Common myeloid progenitor, CD34-positive (primary cell): ENCODE results near the gene TNC.

Experiments
- CTCF ChIA-PET: fragments of 350-600 bp; sonication (Branson Sonifier 250); formaldehyde crosslinking; loops from one replicate; lab custom pipeline; 2021; ENCODE audit warnings: antibody characterized with exemption; lab: Charles Lee
- POLR2A ChIA-PET: fragments of 350-600 bp; sonication (Branson Sonifier 250); formaldehyde crosslinking; loops from one replicate; lab custom pipeline; 2021; ENCODE audit warnings: antibody characterized with exemption; lab: Charles Lee
- DNase-seq, 3 donors: peaks; one replicate each; pipeline versions ENCODE4 v3.0.0 to v3.0.0-alpha.2; 2013
- H3K27ac ChIP-seq, 2 experiments: 1 replicate in 1 of 2; 2 replicates in 1 of 2; pipeline ENCODE4 v1.7.0; 2013; ENCODE audit warnings: inconsistent platforms in 2 of 2, low read length in 2 of 2, mild to moderate bottlenecking in 2 of 2, low read depth in 1 of 2, moderate library complexity in 1 of 2; ENCODE audit not compliant: severe bottlenecking in 2 of 2, insufficient read depth in 1 of 2, poor library complexity in 1 of 2
- H3K27me3 ChIP-seq, 5 experiments: replicated peaks in 2 of 5; 1 replicate in 3 of 5; 2 replicates in 2 of 5; pipeline versions ENCODE4 v1.6.1 to v1.7.0; 2013; ENCODE audit warnings: low read length in 4 of 5, mild to moderate bottlenecking in 2 of 5, moderate library complexity in 2 of 5, inconsistent platforms in 1 of 5; ENCODE audit not compliant: insufficient read depth in 5 of 5, control insufficient read depth in 4 of 5
- H3K36me3 ChIP-seq, 4 experiments: 1 replicate in 2 of 4; 2 replicates in 2 of 4; pipeline versions ENCODE4 v1.6.1 to v1.7.0; 2013; ENCODE audit warnings: low read length in 3 of 4, control low read depth in 1 of 4, mild to moderate bottlenecking in 1 of 4; ENCODE audit not compliant: control insufficient read depth in 4 of 4, insufficient read depth in 4 of 4
- H3K4me1 ChIP-seq, 4 experiments: 1 replicate in 3 of 4; 2 replicates in 1 of 4; pipeline versions ENCODE4 v1.6.1 to v1.7.1; 2013; ENCODE audit warnings: low read length in 3 of 4, mild to moderate bottlenecking in 3 of 4, control low read depth in 1 of 4, inconsistent platforms in 1 of 4, moderate library complexity in 1 of 4; ENCODE audit not compliant: control insufficient read depth in 4 of 4, insufficient read depth in 4 of 4; ENCODE audit errors: control extremely low read depth in 1 of 4
- H3K4me3 ChIP-seq, 7 experiments: 1 replicate in 4 of 7; 2 replicates in 3 of 7; pipeline versions ENCODE4 v1.5.1 to v1.7.0; 2013; ENCODE audit warnings: mild to moderate bottlenecking in 7 of 7, low read length in 6 of 7, moderate library complexity in 6 of 7, inconsistent platforms in 2 of 7, low read depth in 2 of 7, control low read depth in 1 of 7; ENCODE audit not compliant: insufficient read depth in 4 of 7, control insufficient read depth in 1 of 7; ENCODE audit errors: extremely low read depth in 1 of 7
- H3K9me3 ChIP-seq, 5 experiments: 1 replicate in 4 of 5; 2 replicates in 1 of 5; pipeline versions ENCODE4 v1.6.1 to v1.7.1; 2013; ENCODE audit warnings: low read length in 4 of 5, mild to moderate bottlenecking in 2 of 5, inconsistent platforms in 1 of 5, low read depth in 1 of 5, moderate library complexity in 1 of 5; ENCODE audit not compliant: control insufficient read depth in 4 of 5, insufficient read depth in 2 of 5; ENCODE audit errors: control extremely low read depth in 1 of 5
- whole genome bisulfite sequencing: methylation state at CpG from one replicate; pipeline ENCODE4 v1.1.5; 2013; ENCODE audit not compliant: insufficient coverage; 5-methylcytosine and 5-hydroxymethylcytosine counted together

TNC gene

DNA sequence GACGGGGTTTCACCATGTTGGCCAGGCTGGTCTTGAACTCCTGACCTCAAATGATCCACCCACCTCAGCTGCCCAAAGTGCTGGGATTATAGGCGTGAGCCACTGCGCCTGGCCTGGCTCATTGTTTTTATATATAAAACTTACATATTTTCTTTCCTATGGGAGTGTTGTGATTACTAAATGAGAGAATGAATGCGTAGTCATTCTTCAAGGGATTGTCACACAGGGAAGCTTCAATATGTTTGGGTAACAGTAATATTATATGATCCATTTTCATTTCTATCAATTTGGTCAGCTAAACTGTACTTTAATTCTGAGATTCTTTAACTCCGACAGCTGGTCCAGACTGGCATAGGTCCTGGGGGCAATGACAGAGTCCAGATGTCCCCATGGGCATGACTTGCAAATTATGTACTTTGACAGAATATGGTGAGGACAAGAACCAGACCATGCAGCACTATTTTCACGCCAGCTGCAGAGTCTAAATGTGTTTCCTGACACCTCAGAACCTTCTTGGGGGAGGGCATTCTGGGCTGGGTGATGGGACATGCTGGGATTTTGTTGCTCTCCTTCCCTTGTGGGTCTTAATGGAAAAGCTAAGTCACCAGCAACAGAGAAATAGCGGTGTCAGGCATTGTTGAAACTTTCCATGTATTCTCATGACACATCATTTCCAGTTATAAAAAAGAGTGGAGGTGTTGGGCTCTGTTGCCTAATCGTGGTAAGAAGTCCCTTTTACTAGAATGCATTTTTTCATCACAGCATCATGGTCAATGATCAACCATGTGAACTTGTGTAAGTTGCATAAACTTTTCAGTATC is 40.9 kb upstream of the TNC start:
- peak in 1 of 3 donors; percentile 27 for DNase-seq
- no peak overlapping the region for H3K27ac ChIP-seq
- H3K9me3 ChIP-seq: no peaks in the 10 kb centered on the region
- POLR2A ChIA-PET: no interaction called here
- H3K4me3 ChIP-seq: no peak overlapping the region
- 100% methylated on average over 1 of the region's 8 CpGs for WGBS
- no peaks in the 10 kb centered on the region for H3K4me1 ChIP-seq
- CTCF ChIA-PET: no interaction called here
- H3K36me3 ChIP-seq: no peaks in the 10 kb centered on the region
- no peaks in the 10 kb centered on the region for H3K27me3 ChIP-seq

DNA sequence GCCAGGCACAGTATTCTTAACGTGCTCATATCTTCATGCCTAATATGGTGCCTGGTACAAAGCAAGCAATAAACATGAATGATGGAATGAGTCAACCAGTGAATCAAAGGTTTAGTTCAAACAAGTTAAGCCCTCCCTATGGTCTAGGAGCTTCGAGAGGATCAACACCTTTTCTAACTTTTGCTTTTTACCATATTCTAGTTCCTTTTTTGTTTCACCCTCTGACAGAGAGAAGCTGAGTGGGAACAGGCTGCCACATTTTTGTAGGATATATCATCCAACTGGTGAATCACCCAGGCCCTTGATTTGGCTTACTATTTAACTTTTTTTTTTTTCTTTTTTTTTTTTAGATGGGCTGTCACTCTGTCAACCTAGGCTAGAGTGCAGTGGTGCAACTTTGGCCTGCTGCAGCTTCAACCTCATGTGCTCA is 39.3 kb upstream of the TNC start:
- Histone ChIP-seq H3K27me3 (no peaks in the 10 kb centered on the region), H3K4me3 (no peak overlapping the region), H3K9me3 (no peaks in the 10 kb centered on the region), H3K36me3 (no peaks in the 10 kb centered on the region), H3K4me1 (no peaks in the 10 kb centered on the region), H3K27ac (no peak overlapping the region)
- 100% methylated on average over 2 of the region's 2 CpGs for WGBS
- DNase-seq: no peak
- POLR2A ChIA-PET: no interaction called here
- CTCF ChIA-PET: no interaction called here

DNA sequence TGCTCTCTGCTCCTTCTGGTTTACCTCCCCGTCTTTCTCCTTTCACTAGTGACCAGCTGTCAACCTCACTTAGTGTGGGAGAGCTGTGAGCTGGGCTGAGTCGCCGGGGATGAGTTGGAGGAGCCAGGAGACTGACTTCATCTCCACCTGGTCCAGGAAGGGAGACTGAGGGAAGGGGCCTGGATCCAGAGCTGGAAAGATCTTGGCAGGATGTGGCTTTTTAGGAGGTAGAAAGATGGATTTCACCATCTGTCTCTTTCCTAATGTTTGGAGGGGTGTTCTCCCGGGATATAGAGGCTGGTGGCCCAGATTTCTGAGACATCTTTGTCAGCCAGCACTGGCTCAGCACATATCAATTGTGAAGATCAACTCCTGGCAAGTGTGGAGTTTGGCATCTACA is 37.1 kb upstream of the TNC start:
- Histone ChIP-seq H3K4me3 (no peak overlapping the region), H3K36me3 (no peaks in the 10 kb centered on the region), H3K27ac (no peak overlapping the region), H3K4me1 (no peaks in the 10 kb centered on the region), H3K27me3 (no peaks in the 10 kb centered on the region), H3K9me3 (no peaks in the 10 kb centered on the region)
- CTCF ChIA-PET: no interaction called here
- POLR2A ChIA-PET: no interaction called here
- DNase-seq: no peak
- 100% methylated on average over 2 of the region's 4 CpGs for WGBS

DNA sequence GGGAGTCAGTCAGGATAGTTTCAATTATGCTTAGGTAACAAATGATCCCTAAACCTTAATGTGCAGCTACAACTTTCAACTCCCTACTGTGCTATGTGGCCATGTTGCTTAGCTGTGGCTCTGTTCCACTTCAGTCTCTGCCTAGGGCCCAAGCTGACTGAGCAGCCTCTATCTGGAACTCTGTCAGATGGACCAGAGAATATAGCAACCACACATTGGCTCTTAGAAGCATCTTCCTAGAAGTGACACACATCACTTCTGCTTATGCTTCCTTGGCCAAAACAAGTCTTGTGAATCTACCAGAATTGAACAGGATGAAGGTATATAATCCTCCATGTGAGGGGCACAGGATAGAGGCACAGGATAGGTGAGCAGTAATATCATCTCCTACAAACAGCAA is 36.7 kb upstream of the TNC start:
- Histone ChIP-seq H3K27me3 (no peaks in the 10 kb centered on the region), H3K4me3 (no peak overlapping the region), H3K36me3 (no peaks in the 10 kb centered on the region), H3K9me3 (no peaks in the 10 kb centered on the region), H3K27ac (no peak overlapping the region), H3K4me1 (no peaks in the 10 kb centered on the region)
- DNase-seq: no peak
- CTCF ChIA-PET: no interaction called here
- POLR2A ChIA-PET: no interaction called here

DNA sequence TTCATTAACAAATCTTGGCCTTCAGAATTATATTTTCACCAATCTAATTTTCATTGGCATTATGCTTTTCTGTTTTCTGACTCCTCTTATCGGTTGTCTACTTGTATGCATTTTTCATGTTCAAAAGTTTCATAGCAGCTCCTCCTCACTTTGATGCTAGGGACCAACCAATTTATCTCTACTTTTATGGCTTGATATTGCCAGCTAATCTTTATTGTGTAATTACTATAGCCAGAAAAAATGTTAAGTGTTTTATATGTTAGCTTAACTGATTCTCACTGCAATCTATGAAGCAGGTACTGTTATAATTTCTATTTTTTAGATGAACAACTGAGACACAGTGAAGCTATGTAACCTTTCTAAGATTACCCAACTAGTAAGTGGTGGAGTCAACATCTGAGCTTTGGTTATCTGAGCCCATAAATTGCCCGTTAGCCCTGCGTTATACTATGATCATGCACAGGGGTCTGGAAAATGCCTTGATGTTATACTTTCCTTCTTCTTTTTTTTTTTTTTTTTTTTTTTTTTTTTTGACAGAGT is 34.4 kb upstream of the TNC start:
- no peaks in the 10 kb centered on the region for H3K9me3 ChIP-seq
- WGBS: 100% methylated on average over 1 of the region's 3 CpGs
- POLR2A ChIA-PET: no interaction called here
- H3K27me3 ChIP-seq: no peaks in the 10 kb centered on the region
- no peaks in the 10 kb centered on the region for H3K4me1 ChIP-seq
- H3K4me3 ChIP-seq: no peak overlapping the region
- CTCF ChIA-PET: no interaction called here
- no peak for DNase-seq
- no peak overlapping the region for H3K27ac ChIP-seq
- H3K36me3 ChIP-seq: no peaks in the 10 kb centered on the region

DNA sequence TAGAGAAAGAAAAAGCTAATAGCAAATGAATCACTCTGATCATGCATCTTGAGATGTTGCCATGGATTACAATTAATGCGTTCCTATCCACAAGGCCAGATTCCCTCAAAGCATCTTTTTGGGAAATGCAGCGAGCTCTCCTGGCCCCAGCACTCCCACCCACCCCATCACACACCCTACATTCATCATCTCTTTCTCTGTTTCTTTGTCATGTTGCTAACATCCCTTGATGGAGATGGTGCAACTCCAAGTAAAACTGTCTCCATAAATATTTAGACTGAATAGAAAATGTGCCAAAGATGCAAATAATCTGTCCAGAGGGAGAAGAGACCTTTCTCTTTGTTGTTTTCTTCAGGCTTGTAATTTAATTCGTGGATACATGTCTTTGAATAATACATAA is 30.8 kb upstream of the TNC start:
- H3K36me3 ChIP-seq: no peaks in the 10 kb centered on the region
- no peaks in the 10 kb centered on the region for H3K9me3 ChIP-seq
- H3K27me3 ChIP-seq: no peaks in the 10 kb centered on the region
- no peak overlapping the region for H3K27ac ChIP-seq
- ChIA-PET CTCF (no interaction called here), POLR2A (no interaction called here)
- H3K4me3 ChIP-seq: no peak overlapping the region
- no peak for DNase-seq
- H3K4me1 ChIP-seq: no peaks in the 10 kb centered on the region
- WGBS: no CpG with 5 or more reads among the region's 3 CpGs

DNA sequence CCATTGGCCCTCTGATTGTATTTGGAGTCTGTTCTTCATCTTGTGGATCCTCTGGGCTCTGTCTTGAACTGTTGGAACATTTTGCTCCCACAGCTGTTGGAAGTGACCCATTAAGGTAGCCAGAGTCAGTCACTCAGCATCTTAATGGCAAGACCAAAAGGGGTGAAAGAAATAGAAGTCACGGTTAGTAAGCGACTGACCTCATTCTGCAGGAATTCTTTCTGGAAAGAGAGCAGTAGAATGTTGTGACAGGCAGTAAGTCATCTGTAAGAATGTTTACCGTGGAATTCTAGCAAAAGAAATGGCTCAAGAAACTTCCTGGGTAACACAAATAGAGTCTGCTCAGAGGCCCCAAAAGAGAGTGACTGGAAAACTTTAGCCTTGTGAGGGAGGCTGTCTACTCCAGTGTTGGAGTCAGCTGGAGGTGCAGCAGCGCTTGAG is 28.6 kb upstream of the TNC start:
- ChIA-PET POLR2A (no interaction called here), CTCF (no interaction called here)
- H3K4me1 ChIP-seq: no peaks in the 10 kb centered on the region
- DNase-seq: no peak
- H3K27me3 ChIP-seq: no peaks in the 10 kb centered on the region
- H3K9me3 ChIP-seq: no peaks in the 10 kb centered on the region
- no peak overlapping the region for H3K4me3 ChIP-seq
- H3K27ac ChIP-seq: no peak overlapping the region
- H3K36me3 ChIP-seq: no peaks in the 10 kb centered on the region
- WGBS: 94% methylated on average over 4 of the region's 4 CpGs
